HG02981 (cell line): Measurements from ENCODE around the gene PRKN.

Source experiments
- ATAC-seq: cut with Tn5 transposase; IDR thresholded peaks from one replicate; pipeline ENCODE4 v1.9.1; 2021; ENCODE audit warnings: mild to moderate bottlenecking, moderate library complexity; ENCODE audit not compliant: unreplicated experiment

The PRKN gene

DNA sequence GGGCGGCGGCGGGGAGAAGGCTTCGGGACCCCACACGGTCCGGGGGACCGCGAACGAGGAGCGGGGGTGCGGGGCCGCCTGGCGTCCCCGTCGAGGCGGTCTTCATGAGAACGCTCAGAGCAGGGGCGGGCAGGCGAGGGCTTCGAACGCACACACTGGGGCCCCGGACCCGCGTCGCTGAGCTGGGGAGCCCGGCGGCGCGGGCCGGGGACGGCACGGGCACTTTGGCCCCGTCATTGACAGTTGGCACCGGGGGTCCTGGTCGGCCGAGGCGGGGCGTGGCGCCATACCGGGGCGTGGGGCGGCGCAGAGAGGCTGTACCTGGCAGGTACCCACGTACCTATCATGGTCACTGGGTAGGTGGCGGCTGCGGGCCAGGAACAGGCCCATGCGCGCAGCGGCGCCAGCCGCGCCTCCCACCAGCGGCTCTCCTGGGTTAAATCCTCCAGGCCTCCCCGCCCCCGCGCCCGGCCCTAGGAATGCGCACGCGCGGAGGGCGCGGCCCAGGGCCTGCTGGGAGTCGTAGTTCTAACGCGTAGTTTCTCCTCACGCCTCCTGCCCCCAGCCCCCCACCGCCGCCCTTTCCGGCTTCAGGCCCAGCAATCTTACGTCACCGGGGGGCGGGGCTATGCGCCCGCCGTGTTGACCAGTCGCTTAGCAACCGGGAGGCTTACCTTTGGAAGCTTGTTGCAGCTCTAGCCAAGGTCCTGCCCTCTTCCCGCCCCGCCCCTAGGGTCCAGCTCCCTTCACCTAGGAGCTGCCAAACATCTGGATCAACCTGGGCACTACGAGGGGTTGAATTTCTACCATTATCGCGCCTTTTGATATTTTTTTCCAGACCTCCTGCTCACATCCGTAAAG lies at the start of gene PRKN, which contains the start of gene PACRG:
Gene PRKN, minus strand, starts transcription at position 445 of the 861 bp plus-strand sequence.
Gene PACRG, plus strand, starts transcription at position 653 of the 861 bp plus-strand sequence.
- ATAC-seq = peak; percentile 98

DNA sequence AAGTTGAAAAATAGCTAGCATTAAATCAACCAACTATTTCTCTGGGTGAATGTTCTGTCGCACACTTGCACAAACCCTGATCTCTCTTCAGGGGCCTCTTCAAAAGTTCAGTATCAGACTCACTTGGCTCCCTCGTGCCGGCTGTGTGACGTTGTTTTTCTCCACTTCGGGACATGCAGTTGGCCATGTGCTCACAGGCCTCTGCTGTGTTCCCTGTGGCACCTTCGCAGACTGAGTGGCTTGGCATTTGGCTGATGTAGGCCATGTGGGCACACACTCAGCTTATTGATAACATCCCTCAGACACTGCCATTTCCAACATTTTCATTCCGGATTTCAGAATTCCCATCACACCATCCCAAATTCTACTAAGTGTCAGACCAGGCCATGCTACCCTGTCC lies 49.5 kb upstream of the PRKN start:
- no peak for ATAC-seq

- ATAC-seq = no peak
Measured at GRCh38 chr6:162773996-162774395, 46.4 kb upstream of the PRKN start.

DNA sequence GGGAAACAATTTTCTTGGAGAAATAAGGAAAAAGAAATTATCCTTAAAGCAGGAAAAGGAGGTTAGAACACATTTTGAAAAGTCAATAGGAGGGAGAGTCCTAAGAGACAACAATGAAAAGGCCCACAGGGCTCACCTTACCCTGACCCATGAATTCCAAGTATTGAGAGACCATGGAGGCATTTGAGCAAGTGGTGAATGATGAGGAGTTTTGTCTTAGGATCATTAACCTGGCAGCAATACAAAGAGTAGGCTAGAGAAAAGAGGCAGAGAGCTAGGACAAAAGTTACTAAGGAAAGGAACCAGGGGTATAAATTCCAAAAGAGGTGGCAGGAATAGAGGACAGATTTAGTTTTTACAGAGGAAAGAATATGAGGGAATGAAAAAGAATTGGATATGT lies 44.9 kb upstream of the PRKN start:
- no peak for ATAC-seq

- no peak for ATAC-seq
Measured at GRCh38 chr6:162770955-162771354, 43.4 kb upstream of the PRKN start.

DNA sequence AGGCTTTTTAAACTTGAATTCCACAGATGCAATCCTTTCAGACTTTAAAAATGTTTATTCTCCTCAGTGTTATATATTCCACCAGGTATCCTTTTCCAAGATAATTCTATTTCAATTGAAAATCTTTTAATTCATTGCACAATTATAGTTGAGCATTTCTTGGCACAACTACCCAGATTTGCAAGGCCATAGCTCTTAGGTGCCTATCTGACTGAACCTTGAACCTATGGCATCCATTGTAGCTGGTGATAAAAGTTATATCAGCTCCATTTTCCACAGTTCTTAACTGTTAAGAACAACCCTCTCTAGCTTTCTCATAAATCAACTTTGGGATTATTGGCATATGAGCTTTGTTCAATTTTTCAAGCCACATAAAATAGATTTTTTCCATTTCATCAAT lies 42.6 kb upstream of the PRKN start:
- no peak for ATAC-seq

GRCh38 chr6:162753775-162754174 lies 26.2 kb upstream of the PRKN start:
- ATAC-seq = no peak

GRCh38 chr6:162751211-162751859 lies 23.8 kb upstream of the PRKN start:
- ATAC-seq = no peak

DNA sequence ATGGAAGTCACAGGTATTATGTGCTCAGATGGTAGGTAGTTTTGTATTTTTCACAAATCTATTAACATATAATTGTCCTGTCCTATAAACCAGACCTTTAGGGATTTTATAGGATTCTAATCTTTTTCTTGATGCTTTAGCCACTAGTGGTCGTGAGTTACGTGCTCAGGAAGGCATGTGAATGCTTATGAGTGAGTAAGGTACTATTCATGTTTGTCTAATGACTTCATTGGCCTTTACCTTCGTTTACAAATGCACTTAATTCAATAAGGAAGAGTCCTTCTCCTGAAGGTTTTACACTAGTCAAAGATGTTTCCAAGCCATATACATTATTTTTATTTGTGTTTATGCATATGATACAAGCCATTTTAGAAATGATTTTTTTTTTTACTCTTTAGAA lies 23.2 kb upstream of the PRKN start:
- ATAC-seq = no peak

GRCh38 chr6:162736961-162737360 lies 9.4 kb upstream of the PRKN start:
- no peak for ATAC-seq

DNA sequence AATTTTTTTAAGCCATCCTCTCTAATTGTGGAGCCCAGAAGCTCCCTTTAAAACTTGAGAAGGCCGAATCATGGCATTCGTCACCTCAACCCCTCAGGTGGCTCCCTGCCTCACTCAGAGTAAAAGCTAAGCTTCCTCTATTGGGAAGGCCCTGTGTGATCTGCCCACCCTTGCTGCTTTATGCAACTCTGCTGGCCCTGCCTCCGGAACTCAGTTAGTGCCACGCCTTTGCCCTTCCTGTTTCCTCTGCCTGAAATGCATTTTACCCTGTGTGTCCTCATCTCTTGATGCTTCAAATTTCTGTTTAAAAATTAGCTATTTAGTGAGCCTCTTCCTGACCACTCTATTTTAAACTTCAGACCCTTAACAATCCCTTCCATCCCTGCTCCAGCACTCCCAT lies 5.9 kb upstream of the PRKN start:
- no peak for ATAC-seq

DNA sequence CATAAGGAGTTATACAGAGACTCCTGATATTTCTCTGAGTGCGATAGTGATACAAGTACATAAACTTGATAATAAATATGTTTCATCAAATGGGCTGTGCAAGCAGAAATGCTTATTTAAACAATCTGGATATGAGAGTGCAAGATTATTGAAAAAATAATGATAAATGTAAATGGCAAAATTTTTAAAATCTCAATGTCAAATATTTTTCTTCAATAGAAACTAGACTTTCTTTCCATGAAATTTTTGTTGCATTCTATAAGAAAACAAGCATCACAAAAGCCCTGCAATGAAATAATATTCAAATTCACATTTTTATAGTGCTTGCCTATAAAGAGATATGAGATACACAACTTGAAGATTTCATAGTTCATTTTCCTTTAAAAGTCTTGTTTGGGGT lies 2.9 kb upstream of the PRKN start:
- no peak for ATAC-seq

- no peak for ATAC-seq
Measured at GRCh38 chr6:162728706-162729105, 1.1 kb upstream of the PRKN start.

DNA sequence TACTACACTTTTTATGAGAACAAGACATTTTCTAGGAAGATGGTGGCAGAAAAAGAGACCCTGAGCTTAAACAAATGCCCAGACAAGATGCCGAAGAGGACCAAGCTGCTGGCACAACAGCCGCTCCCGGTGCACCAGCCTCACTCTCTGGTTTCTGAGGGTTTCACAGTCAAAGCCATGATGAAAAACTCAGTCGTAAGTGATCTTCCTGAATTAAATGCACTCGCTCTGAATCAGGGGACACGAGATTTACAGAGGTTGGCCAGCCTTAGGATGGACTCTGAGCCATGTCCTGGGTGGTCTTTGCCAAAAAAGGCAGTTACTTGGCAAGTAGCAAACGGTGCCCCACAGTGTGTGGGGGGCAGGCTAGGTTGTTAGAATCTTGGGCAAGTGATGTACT lies 631 bp upstream of the PRKN start:
- no peak for ATAC-seq

DNA sequence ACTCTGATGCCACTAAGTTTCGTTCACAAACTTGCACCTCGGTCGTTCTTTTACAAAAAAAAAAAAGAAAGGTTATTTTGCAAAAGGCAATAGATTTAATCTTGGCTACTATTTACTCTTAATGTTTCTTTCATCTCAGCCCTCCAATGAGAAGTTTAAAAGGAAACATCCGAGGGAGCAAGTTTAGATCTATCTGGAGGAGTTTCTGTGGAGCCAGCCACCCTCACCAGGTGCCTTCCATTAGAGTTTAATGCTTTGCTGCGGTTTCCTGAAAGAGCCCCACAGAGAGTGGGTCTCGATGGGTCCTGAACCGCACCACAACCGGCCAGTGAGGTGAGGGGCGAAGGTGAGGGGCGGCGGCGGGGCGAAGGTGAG lies 632 bp downstream of the PRKN start:
- ATAC-seq = no peak

DNA sequence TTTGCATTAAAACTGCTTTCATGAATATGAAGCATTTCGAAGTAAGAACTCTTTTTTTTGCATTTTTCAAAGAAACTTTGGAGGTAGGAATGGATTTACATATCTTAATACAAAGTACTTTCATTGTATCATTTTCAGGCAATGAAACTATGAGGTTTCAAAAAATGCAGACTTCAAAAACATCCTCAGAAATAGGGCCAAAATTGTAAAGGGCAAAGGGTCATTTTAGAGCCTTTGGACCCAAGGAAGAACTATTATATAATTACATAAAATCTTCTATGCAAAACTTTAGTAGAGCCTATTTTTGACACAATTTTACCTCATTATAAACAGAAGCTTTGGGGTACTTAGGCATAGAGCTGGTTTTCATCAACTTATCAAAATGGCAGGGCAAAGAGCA lies 4.9 kb downstream of the PRKN start:
- ATAC-seq = no peak

DNA sequence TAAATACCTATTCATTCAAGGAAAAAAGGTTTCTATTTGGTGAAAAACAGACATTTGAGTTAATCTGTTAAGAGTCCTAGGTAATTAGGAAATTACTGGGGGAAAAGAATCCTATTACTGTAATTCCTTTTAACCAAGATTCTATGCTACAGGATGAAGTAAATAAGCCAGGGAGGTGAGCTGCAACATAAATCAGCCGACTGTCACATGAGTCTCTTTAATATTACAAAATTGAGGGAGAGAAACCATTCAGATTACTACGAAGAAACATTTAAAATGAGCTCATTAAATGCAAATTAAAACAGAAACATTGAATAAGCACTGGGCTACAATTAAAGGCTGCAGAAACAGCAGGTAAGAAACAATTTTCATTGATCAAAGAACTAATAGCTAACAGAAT lies 5.3 kb downstream of the PRKN start:
- ATAC-seq = no peak

DNA sequence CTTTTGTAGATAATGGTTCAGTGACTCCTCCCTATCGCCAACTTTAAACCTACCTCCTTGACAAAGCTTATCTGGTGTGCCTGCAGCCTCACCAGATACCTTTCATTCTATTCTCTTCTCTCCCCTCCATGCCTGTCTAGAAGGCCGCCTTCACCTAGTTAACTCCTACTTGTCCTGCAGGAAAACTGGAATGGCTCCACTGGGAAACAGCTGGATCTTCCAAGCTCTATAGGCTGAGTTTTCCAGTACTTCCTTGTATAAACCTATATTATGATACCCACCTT lies 6.2 kb downstream of the PRKN start:
- no peak for ATAC-seq

DNA sequence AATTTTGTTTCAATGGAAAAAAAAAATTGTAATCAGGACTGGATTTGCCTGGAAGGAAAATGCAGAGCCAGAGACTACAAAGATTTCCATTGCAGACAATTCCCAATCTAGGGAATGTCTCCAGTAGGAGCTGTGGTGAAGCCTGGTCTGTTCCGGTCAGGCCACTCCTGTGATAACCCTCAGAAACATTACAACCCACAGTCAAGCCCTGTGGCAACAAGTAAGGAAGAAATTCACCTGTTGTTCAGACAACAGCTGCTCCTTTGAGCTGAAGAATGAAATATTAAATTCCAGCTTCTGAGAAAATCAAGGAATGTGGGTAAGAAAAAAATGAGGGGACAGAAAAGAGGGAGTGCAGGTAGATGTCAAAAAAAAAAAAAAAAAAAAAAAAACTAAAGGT lies 8.0 kb downstream of the PRKN start:
- no peak for ATAC-seq

- no peak for ATAC-seq
Measured at GRCh38 chr6:162715601-162716000, 12.0 kb downstream of the PRKN start.

DNA sequence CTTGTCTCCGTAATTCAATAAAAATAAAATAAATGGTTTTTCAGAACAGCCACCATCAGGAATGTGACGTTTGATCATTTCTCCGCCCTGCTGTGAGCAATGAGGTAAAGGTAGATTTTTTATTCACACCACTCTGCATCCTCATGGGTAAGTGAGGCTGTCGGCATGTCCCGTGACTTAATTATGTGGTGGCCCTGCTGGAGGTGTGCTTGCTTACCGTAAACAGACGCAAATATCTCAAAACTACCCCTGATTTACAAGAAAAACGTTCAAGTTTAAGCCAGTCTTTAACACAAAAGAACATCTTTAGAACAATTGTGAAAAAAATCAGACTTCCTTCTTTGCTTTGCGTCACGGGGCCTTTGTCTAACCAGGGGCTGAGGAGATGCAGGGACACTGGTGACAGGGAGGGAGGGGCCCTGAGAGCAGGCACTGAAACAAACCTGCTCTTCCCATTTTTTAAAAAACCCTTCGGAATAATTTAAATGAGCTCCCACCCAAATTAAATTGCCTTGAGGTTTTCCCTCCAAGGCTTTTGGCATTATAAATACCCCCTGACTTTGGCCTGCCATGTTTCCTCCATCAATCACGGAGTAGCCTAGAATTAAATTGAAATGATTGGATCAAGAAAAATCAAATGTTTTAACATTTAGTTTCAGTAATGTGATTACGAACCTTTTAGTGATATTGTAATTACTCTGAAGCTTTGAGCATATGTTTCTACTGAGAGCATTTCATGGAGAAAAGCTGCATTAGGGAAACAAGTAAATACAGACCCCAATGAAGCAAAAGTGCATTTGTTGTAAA lies 13.4 kb downstream of the PRKN start:
- no peak for ATAC-seq

DNA sequence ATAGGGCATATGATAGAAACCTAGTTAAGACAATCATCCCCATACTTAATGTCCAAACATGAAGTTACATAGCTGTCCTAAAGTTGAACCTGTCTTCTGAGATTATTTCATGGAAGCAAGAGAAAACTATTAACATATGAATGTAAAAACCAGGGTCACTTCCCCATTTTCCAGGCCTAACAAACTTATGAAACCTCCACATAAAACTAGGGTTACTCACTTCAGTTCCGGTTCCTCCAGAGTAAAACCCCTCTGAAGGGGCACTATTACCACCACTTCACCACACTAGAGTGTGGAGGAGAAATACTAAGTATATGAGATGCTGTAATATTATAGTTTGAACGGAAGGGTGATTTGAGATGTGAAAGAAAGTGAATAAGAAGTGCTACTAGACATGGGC lies 14.9 kb downstream of the PRKN start:
- ATAC-seq = no peak
